ENCODE measurements around the gene KRTAP4-11. TPM values are rescaled to one million over a fixed set of nuclear protein-coding genes. Genes with fewer than 3 reads are reported as not detected.
"Not testable (repeated sequence)": the region's sequence is repeated elsewhere in the genome, so short reads cannot be mapped to it uniquely, and the experiment has no call there.

Gene KRTAP4-11
- total and polyA plus RNA-seq, 4 experiments from 2014 or later = not detected

DNA sequence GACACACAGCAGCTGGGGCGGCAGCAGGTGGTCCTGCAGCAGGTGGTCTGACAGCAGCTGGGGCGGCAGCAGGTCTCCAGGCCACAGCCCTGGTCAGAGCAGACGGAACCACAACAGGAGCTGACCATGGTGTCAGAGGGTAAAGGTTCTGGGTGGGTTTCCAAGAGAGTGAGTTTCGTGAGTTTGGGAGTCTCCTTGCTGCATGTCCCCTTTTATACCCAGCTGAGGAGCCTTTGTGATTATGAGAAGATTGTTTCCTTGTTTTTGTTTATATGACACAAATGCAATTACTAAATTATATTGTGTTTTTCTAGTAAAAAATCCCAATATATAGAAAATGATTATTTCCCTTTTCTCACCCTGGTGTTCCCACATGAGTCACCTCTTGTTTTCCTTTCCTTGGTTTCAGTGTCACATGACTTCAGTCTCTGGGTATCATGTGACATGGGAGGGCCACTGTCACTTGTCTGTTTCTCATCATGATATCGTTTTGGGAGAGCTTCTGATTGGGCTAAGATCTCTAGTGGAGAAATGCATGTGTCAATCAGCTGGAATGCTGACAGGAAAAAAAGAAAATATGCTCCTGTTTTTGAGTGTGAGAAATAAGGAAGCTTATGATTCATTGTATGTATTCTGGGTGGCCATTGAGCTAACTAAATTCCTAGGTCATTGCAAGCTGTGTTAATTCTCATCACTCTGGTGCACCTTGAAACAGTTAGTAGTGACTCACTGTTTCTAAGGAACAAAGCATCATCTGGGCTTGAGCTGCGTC lies 22.4 kb upstream of the KRTAP4-11 start, which contains the start of gene KRTAP4-6:
Gene KRTAP4-6, minus strand, starts transcription at position 185 of the 772 bp plus-strand sequence. Its CDS starts 57 bp downstream, at position 128.
- Mint-ChIP-seq H3K4me3 (no peak within 1 kb of the TSS), H3K36me3 (peaks cover 10 to 24% of the 10 kb centered on the region in 2 donors), H3K4me1 (peaks cover 0 to 11% (median 2%) of the 10 kb centered on the region in 4 donors), H3K27ac (peak within 1 kb of the TSS in 1 of 7 donors; percentile 4), H3K9me3 (peaks cover 5 to 46% (median 30%) of the 10 kb centered on the region in 8 donors), H3K27me3 (peaks cover 5 to 6% of the 10 kb centered on the region in 2 donors)
- POLR2A ChIA-PET (ENCODE audit: partially characterized antibody) = interaction anchor here (0.7 to 1.2 kb wide), 3 partner anchors 10 to 168 kb away, joined by 3 read pairs; partner anchors contain the start of gene KRTAP4-2
- no peaks in the 10 kb centered on the region for H3K4me1 ChIP-seq (ENCODE audit: insufficient read depth, low read length)
- DNase-seq = no peak
- no peak within 1 kb of the TSS for H3K27ac ChIP-seq (ENCODE audit: low read depth, low read length)
- H3K27me3 ChIP-seq (ENCODE audit: insufficient read depth, low read length) = no peaks in the 10 kb centered on the region
- H3K36me3 ChIP-seq (ENCODE audit: insufficient read depth, low read length) = no peaks in the 10 kb centered on the region
- CTCF ChIA-PET (ENCODE audit: partially characterized antibody) = interaction anchor here (0.6 to 0.8 kb wide), 2 partner anchors 10 to 182 kb away, joined by 3 read pairs; no protein-coding TSS in a partner anchor
- H3K4me3 ChIP-seq (ENCODE audit: low read length in 2 of 2) = no peak within 1 kb of the TSS
- H3K9me3 ChIP-seq (ENCODE audit: control insufficient read depth in 1 of 2, low read length in 2 of 2) = no peaks in the 10 kb centered on the region
- intact Hi-C loops (cut with micrococcal nuclease) = no loop called here

- H3K9me3 ChIP-seq (ENCODE audit: control insufficient read depth in 1 of 2, low read length in 2 of 2); H3K4me1 ChIP-seq (ENCODE audit: insufficient read depth, low read length); CTCF ChIA-PET (ENCODE audit: partially characterized antibody); H3K4me3 ChIP-seq (ENCODE audit: low read length in 2 of 2); H3K27me3 Mint-ChIP-seq; intact Hi-C loops (cut with micrococcal nuclease); H3K36me3 ChIP-seq (ENCODE audit: insufficient read depth, low read length); DNase-seq; H3K4me3 Mint-ChIP-seq; H3K27me3 ChIP-seq (ENCODE audit: insufficient read depth, low read length); H3K27ac ChIP-seq (ENCODE audit: low read depth, low read length): not testable (repeated sequence)
- POLR2A ChIA-PET (ENCODE audit: partially characterized antibody) = interaction anchor here (1.0 kb wide), 1 partner anchor 38 kb away, joined by 3 read pairs; the partner anchor contains the start of gene KRTAP4-2
- Mint-ChIP-seq H3K27ac (peak overlapping the region in 1 of 7 donors; percentile 4), H3K36me3 (peaks cover 10 to 24% of the 10 kb centered on the region in 2 donors), H3K9me3 (peaks cover 5 to 43% (median 30%) of the 10 kb centered on the region in 8 donors), H3K4me1 (peaks cover 0 to 11% (median 2%) of the 10 kb centered on the region in 4 donors)
Measured at GRCh38 chr17:41139865-41140264, 21.7 kb upstream of the KRTAP4-11 start.

DNA sequence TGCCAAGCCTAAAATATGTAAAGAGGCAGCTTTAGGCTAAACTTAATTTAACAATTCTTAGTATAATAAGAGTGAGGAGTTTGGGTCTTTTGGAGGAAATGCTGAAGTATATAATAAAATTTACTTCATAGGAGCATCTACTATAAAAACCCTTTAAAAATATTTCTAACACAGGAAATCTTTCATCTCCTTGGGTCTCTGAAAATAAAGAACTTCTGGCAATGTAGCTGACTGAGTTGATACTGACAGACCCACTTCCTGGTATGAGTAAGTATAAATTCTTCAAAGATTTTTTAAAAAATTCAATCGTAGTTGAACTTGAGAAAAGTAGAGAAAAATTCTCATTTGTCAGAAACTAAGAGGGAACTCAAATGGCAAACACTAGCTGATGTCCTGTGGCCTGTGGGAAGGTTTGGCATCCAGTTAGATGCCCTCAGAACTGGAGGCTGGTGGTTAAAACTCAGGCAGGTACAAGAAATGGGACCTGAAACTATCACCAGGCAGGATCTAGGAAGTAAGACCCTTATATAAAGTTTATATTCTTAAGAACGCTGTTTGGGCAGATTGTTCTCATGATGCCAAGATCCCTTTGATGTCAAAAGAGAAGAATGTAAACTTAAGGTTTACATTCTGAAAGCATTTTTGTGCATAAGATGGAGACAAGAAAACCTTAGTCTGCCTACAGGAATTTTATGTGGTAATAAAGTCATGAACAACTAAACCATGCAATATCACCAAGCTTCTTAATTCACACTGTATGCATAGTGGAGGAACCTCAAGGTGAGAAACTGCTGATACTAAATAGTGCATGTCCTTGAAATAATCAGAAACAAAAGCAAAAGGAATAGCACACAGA lies 15.9 kb upstream of the KRTAP4-11 start:
- H3K27ac Mint-ChIP-seq = peak overlapping the region in 4 of 7 donors; percentile 78 to 96 (median 94)
- H3K9me3 Mint-ChIP-seq = peaks cover 0 to 8% (median 6%) of the 10 kb centered on the region in 8 donors
- no peak overlapping the region for H3K27ac ChIP-seq (ENCODE audit: low read depth, low read length)
- H3K9me3 ChIP-seq (ENCODE audit: control insufficient read depth in 1 of 2, low read length in 2 of 2) = no peaks in the 10 kb centered on the region
- H3K27me3 ChIP-seq (ENCODE audit: insufficient read depth, low read length) = no peaks in the 10 kb centered on the region
- H3K36me3 Mint-ChIP-seq = peaks cover 0 to 4% of the 10 kb centered on the region in 2 donors
- peak overlapping the region in 5 of 8 donors; percentile 18 to 85 (median 63) for H3K4me3 Mint-ChIP-seq
- H3K4me3 ChIP-seq (ENCODE audit: low read length in 2 of 2) = no peak overlapping the region
- peak in 2 of 5 donors; percentile 32 to 41 for DNase-seq
- no peaks in the 10 kb centered on the region for H3K36me3 ChIP-seq (ENCODE audit: insufficient read depth, low read length)
- CTCF ChIA-PET (ENCODE audit: partially characterized antibody) = interaction anchor here (1.9 to 2.6 kb wide), 2 partner anchors 174 to 188 kb away, joined by 5 to 11 read pairs; no protein-coding TSS in a partner anchor
- H3K27me3 Mint-ChIP-seq = peaks cover 2 to 3% of the 10 kb centered on the region in 2 donors
- intact Hi-C loops (cut with micrococcal nuclease) = no loop called here
- H3K4me1 ChIP-seq (ENCODE audit: insufficient read depth, low read length) = peaks cover 22% of the 10 kb centered on the region
- peaks cover 0 to 47% (median 29%) of the 10 kb centered on the region in 4 donors for H3K4me1 Mint-ChIP-seq
- POLR2A ChIA-PET (ENCODE audit: partially characterized antibody) = interaction anchor here (1.1 to 1.7 kb wide), 6 partner anchors 10 to 555 kb away, joined by 3 to 13 read pairs (median 5); partner anchors contain the start of genes EIF1, KRTAP16-1 and KRTAP4-12

- Mint-ChIP-seq H3K9me3 (peaks cover 0 to 7% (median 1%) of the 10 kb centered on the region in 8 donors), H3K27ac (peak overlapping the region in 2 of 7 donors; percentile 54 to 80), H3K4me3 (peak overlapping the region in 2 of 8 donors; percentile 14 to 19), H3K4me1 (peaks cover 0 to 66% (median 32%) of the 10 kb centered on the region in 4 donors), H3K36me3 (no peaks in the 10 kb centered on the region), H3K27me3 (no peaks in the 10 kb centered on the region)
- Histone ChIP-seq H3K27ac (ENCODE audit: low read depth, low read length) (no peak overlapping the region), H3K4me3 (ENCODE audit: low read length in 2 of 2) (no peak overlapping the region), H3K36me3 (ENCODE audit: insufficient read depth, low read length) (no peaks in the 10 kb centered on the region), H3K4me1 (ENCODE audit: insufficient read depth, low read length) (peaks cover 22% of the 10 kb centered on the region), H3K27me3 (ENCODE audit: insufficient read depth, low read length) (no peaks in the 10 kb centered on the region), H3K9me3 (ENCODE audit: control insufficient read depth in 1 of 2, low read length in 2 of 2) (no peaks in the 10 kb centered on the region)
- ChIA-PET CTCF (ENCODE audit: partially characterized antibody) (interaction anchor here (2.6 kb wide), 1 partner anchor 190 kb away, joined by 11 read pairs; no protein-coding TSS in a partner anchor), POLR2A (ENCODE audit: partially characterized antibody) (interaction anchor here (0.9 to 2.7 kb wide), 3 partner anchors 10 to 177 kb away, joined by 3 to 14 read pairs (median 4); partner anchors contain the start of gene KRTAP16-1)
- intact Hi-C loops (cut with micrococcal nuclease) = no loop called here
- DNase-seq = no peak
Measured at GRCh38 chr17:41131979-41132378, 13.8 kb upstream of the KRTAP4-11 start.

GRCh38 chr17:41127371-41127770 lies 9.2 kb upstream of the KRTAP4-11 start:
- Histone ChIP-seq H3K4me1 (ENCODE audit: insufficient read depth, low read length) (peaks cover 47% of the 10 kb centered on the region), H3K27me3 (ENCODE audit: insufficient read depth, low read length) (no peaks in the 10 kb centered on the region), H3K4me3 (ENCODE audit: low read length in 2 of 2) (no peak overlapping the region), H3K36me3 (ENCODE audit: insufficient read depth, low read length) (no peaks in the 10 kb centered on the region), H3K9me3 (ENCODE audit: control insufficient read depth in 1 of 2, low read length in 2 of 2) (no peaks in the 10 kb centered on the region), H3K27ac (ENCODE audit: low read depth, low read length) (no peak overlapping the region)
- Mint-ChIP-seq H3K27ac (no peak overlapping the region), H3K9me3 (peaks cover 0 to 7% (median 3%) of the 10 kb centered on the region in 8 donors), H3K36me3 (no peaks in the 10 kb centered on the region), H3K4me1 (peaks cover 11 to 93% (median 58%) of the 10 kb centered on the region in 4 donors), H3K27me3 (no peaks in the 10 kb centered on the region), H3K4me3 (no peak overlapping the region)
- ChIA-PET POLR2A (ENCODE audit: partially characterized antibody) (no interaction called here), CTCF (ENCODE audit: partially characterized antibody) (interaction anchor here (1.6 kb wide), 1 partner anchor 195 kb away, joined by 5 read pairs; no protein-coding TSS in a partner anchor)
- no peak for DNase-seq
- intact Hi-C loops (cut with micrococcal nuclease) = loop anchor here (5.0 kb wide), 1 partner anchor 180 kb away; the partner anchor contains the start of gene KRTAP16-1

GRCh38 chr17:41126412-41126811 lies 8.2 kb upstream of the KRTAP4-11 start:
- intact Hi-C loops (cut with micrococcal nuclease) = loop anchor here (5.0 kb wide), 1 partner anchor 181 kb away; the partner anchor contains the start of gene KRTAP16-1
- CTCF ChIA-PET (ENCODE audit: partially characterized antibody) = interaction anchor here (1.6 kb wide), 1 partner anchor 196 kb away, joined by 5 read pairs; no protein-coding TSS in a partner anchor
- DNase-seq = no peak
- H3K27me3 ChIP-seq (ENCODE audit: insufficient read depth, low read length) = no peaks in the 10 kb centered on the region
- H3K9me3 Mint-ChIP-seq = peaks cover 0 to 7% (median 3%) of the 10 kb centered on the region in 8 donors
- H3K27ac ChIP-seq (ENCODE audit: low read depth, low read length) = no peak overlapping the region
- H3K27ac Mint-ChIP-seq = peak overlapping the region in 3 of 7 donors; percentile 43 to 64 (median 59)
- H3K9me3 ChIP-seq (ENCODE audit: control insufficient read depth in 1 of 2, low read length in 2 of 2) = no peaks in the 10 kb centered on the region
- H3K36me3 Mint-ChIP-seq = no peaks in the 10 kb centered on the region
- H3K4me1 ChIP-seq (ENCODE audit: insufficient read depth, low read length) = peaks cover 47% of the 10 kb centered on the region
- H3K4me3 Mint-ChIP-seq = peak overlapping the region in 3 of 8 donors; percentile 39 to 75 (median 71)
- peaks cover 11 to 91% (median 51%) of the 10 kb centered on the region in 4 donors for H3K4me1 Mint-ChIP-seq
- no peak overlapping the region for H3K4me3 ChIP-seq (ENCODE audit: low read length in 2 of 2)
- POLR2A ChIA-PET (ENCODE audit: partially characterized antibody) = interaction anchor here (0.7 kb wide), 1 partner anchor 207 kb away, joined by 3 read pairs; no protein-coding TSS in a partner anchor
- H3K27me3 Mint-ChIP-seq = no peaks in the 10 kb centered on the region
- H3K36me3 ChIP-seq (ENCODE audit: insufficient read depth, low read length) = no peaks in the 10 kb centered on the region
